Choroid plexus epithelial cell (primary cell): Measurements from ENCODE around the gene CD300C.

Source experiments
- DNase-seq: peaks from one replicate; pipeline ENCODE4 v3.0.0-alpha.2; 2010; ENCODE audit warnings: low read depth
- H3K4me3 ChIP-seq: 2 replicates; pipeline ENCODE4 v1.5.1; 2011; ENCODE audit warnings: low read depth, mild to moderate bottlenecking, control low read depth, low read length, moderate library complexity
- TF ChIP-seq, protein P1 (sequence below): conservative IDR thresholded peaks from 2 replicates; pipeline ENCODE4 v1.5.1; 2011; ENCODE audit warnings: low read depth, mild to moderate bottlenecking, control low read depth, inconsistent platforms, low read length, moderate library complexity

CD300C gene

DNA sequence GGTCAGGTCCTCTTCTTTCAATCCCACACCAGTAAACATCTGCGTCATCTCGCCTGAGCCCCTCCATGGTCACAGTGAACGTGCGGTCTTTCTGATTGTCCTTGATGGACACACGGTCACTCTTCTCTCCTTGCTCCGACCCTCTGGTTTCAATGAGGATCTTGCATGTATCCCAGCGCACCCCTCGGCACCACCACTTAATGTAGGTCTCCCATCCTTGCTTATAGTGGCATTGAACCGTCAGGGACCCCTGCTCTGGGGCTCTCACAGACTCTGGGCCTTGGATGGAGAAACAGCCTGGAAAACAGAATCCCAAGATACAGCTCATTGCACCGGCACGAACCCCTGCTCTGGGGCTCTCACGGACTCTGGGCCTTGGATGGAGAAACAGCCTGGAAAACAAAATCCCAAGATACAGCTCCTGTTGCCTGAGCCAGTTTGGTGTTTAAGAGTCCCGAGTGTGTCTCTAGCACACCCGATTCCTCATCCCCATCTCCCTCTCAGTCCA, 20.1 kb downstream of the CD300C start:
- no peak overlapping the region for H3K4me3 ChIP-seq
- no peak for DNase-seq
- TF ChIP-seq, protein P1, sequence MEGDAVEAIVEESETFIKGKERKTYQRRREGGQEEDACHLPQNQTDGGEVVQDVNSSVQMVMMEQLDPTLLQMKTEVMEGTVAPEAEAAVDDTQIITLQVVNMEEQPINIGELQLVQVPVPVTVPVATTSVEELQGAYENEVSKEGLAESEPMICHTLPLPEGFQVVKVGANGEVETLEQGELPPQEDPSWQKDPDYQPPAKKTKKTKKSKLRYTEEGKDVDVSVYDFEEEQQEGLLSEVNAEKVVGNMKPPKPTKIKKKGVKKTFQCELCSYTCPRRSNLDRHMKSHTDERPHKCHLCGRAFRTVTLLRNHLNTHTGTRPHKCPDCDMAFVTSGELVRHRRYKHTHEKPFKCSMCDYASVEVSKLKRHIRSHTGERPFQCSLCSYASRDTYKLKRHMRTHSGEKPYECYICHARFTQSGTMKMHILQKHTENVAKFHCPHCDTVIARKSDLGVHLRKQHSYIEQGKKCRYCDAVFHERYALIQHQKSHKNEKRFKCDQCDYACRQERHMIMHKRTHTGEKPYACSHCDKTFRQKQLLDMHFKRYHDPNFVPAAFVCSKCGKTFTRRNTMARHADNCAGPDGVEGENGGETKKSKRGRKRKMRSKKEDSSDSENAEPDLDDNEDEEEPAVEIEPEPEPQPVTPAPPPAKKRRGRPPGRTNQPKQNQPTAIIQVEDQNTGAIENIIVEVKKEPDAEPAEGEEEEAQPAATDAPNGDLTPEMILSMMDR, result no peak

DNA sequence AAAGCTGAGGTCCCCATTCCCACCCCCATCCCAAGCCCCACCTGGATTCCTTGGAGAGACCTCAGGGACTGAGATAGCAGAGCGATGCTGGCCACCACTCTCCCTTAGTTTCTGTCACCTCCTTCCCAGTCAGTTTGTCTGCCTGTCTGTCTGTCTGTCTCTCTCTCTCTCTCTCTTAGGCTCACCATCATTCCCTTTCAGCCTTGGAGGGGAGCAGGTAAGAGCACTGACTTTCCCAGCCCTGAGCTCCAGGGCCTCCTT, 20.5 kb downstream of the CD300C start:
- TF ChIP-seq, protein P1, result no peak
- no peak overlapping the region for H3K4me3 ChIP-seq
- no peak for DNase-seq

DNA sequence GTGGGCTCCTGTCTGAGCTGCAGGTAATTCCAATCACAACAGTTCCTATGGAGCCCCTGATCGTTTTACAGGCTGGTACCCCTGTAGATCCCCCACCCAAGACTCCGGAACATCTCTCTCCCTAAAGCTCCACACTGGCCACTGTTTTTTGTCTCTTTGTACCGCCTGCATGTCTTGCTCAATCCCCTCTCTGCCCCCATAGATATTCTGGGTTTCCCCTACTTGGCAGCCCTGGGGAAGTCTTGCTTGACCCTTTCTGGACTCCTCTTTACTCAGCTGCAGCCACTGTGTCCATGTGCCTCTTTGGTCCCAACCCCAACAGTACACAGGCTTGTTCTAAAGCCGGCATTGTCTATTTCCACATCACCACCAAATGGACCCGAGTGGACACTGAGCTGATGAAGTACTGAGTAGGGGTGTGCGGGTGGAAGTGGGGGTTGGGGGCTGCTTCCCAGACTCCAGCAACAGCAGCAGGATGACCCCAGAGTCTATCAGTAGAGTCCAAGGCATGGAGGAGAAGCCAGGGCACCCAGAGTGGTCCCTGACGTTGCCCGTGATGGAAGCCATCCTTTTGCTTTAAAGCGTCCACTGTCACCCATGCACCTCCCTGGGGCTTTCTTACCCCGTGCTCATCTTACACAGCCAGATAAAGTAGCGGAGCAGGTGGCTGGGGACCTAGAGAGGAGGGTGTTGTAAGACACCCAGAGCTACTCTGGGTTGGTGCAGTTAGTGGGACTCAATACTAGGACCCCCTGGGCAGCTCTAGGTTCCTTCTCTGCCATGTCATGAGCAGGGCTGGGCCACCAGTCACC, 21.1 kb downstream of the CD300C start:
- H3K4me3 ChIP-seq, result no peak overlapping the region
- TF ChIP-seq, protein P1, result no peak
- no peak for DNase-seq

DNA sequence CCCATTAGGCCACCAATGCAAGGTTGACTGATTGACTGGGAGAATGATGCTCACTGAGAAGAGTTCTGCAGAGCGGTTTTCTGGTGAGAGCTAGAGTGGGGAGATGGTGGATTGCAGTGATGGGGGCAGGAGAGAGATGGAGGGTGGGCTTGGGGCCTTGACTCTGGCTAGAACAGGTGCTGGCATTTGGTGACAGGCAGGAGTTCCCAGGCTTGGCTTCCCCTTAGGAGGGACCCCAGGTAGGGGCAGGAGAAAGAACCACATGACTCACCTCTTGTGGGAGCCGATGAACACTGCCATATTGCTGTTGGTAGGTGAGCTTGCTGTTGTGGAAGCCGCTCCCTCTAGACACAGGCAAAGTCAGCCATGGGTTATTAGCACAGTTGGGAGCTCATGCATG, 22.6 kb downstream of the CD300C start:
- TF ChIP-seq, protein P1, result no peak
- H3K4me3 ChIP-seq, result no peak overlapping the region
- DNase-seq, result no peak

DNA sequence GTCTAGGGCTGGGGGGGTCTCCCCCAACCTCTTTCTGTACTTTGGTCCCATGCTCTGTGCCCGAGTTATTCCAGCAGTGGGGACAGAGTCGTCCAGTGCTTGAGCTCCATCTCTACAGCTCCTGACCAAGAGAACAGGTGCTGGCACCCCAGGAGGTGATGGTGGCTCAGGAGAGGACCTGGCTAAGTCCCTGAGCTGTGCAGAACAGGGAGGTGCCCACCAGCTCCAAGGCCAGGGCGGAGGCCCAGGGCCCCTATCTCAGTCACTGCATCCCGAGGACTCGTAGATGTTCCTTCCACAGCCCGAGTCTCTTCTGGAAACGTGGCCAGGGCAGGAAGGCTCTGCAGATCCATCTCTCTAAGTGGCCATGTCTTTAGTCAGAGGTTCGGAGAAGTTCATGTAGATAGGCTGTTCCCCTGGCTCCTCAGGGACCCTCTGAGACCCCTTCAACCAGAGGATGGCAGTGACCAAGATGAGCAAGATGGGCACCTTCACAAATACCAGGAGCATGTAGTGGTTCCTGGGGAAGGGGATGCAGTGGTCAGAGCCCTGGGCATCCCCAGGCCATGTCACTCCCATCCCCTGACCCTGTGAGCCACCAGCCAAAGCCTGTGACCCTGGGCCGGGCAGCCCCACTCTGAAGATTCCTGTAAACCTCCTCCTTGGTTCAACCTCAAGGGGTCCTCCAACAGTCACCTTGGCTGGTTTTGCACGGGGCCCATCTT, 23.4 kb downstream of the CD300C start:
- TF ChIP-seq, protein P1, result no peak
- H3K4me3 ChIP-seq, result no peak overlapping the region
- DNase-seq, result no peak

DNA sequence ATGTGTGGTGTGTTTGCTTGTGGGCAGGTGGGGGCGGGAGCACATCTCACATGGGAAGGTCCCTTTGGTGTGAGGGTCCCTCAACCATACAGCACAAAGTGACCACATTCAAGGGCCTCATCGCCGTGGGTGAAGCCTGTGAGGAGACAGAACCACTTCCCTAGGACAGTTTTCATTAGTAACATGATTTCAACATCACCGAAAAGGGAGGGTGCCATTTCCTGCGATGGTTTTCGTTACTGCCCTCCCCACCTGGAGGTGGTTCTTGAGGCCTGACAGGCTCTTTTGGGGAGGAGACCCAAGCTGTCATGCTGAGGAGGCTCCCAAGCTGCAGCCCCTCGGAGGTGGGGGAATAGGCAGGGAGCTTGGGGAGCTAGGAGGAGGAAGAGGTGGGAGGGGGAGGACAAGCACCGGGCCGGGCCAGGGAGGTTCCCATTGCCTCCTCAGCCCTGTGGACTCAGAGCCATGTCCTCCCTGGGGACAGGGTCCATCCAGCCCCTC, 24.2 kb downstream of the CD300C start:
- TF ChIP-seq, protein P1, result no peak
- DNase-seq, result no peak
- H3K4me3 ChIP-seq, result no peak overlapping the region
